Colonic mucosa (tissue), 4 donors: ENCODE data around the gene CRISPLD2. TPM values are rescaled to one million over a fixed set of nuclear protein-coding genes. Genes with fewer than 3 reads are reported as not detected.
"Not testable (repeated sequence)": the region's sequence is repeated elsewhere in the genome, so short reads cannot be mapped to it uniquely, and the experiment has no call there.

Experiments used
- DNase-seq: peaks from one replicate; pipeline ENCODE4 v3.0.0-alpha.2; 2020
- H3K27ac ChIP-seq: fragments of 200-600 bp; one replicate; pipeline ENCODE4 v1.8.0; 2021
- H3K27me3 ChIP-seq: fragments of 200-600 bp; one replicate; pipeline ENCODE4 v1.8.0; 2021
- H3K36me3 ChIP-seq: fragments of 200-600 bp; one replicate; pipeline ENCODE4 v1.8.0; 2021
- H3K4me1 ChIP-seq: fragments of 200-600 bp; one replicate; pipeline ENCODE4 v1.8.0; 2021; ENCODE audit warnings: mild to moderate bottlenecking
- H3K4me3 ChIP-seq: fragments of 200-600 bp; one replicate; pipeline ENCODE4 v1.8.0; 2021
- H3K9ac ChIP-seq, 2 donors: one replicate each; pipeline ENCODE4 v1.7.0; 2013; ENCODE audit warnings: control low read depth in 2 of 2, low read depth in 2 of 2, low read length in 2 of 2
- H3K9me3 ChIP-seq: fragments of 200-600 bp; one replicate; pipeline ENCODE4 v1.8.0; 2021
- CTCF ChIP-seq: fragments of 200-600 bp; IDR thresholded peaks from one replicate; pipeline ENCODE4 v1.8.0; 2022; ENCODE audit warnings: antibody characterized with exemption, mild to moderate bottlenecking
- intact Hi-C: fragments of 100-400 bp; cut with DNase I; formaldehyde crosslinking; loops from one replicate; pipeline ENCODE4 v1.14.1; 2022
- total RNA-seq, 2 donors: library from RNA; stranded (reverse); fragmentation: NEBNext Ultra II Directional in 1 of 2; extraction: Animal tissue kit (Norgen Biotek cat#: 25700) in 1 of 2; gene quantifications; one replicate each; pipeline ENCODE4 v1.2.1, GENCODE V29; 2021
- donor health status: healthy.
- donor health status: DM: no; HTN: no; CAD: no.
- donor health status: DM: no; HTN: no; CAD: no.

Gene CRISPLD2
- total RNA-seq, 2 donors from 2014 or later: 10.4 to 37.9 TPM

GRCh38 chr16:84933774-84934631, 114.2 kb downstream of the CRISPLD2 start:
- no peak for DNase-seq
- Histone ChIP-seq H3K9ac (no peak overlapping the region), H3K27ac (no peak overlapping the region), H3K4me1 (no peaks in the 10 kb centered on the region), H3K9me3 (no peaks in the 10 kb centered on the region), H3K4me3 (no peak overlapping the region), H3K27me3 (no peaks in the 10 kb centered on the region), H3K36me3 (no peaks in the 10 kb centered on the region)
- intact Hi-C loops: no loop called here
- TF ChIP-seq CTCF: no peak

GRCh38 chr16:84937196-84938005, 117.6 kb downstream of the CRISPLD2 start:
- DNase-seq: no peak
- no peak for TF ChIP-seq CTCF
- no peaks in the 10 kb centered on the region for H3K36me3 ChIP-seq
- intact Hi-C loops: no loop called here
- no peak overlapping the region for H3K27ac ChIP-seq
- H3K9me3 ChIP-seq: no peaks in the 10 kb centered on the region
- H3K4me3 ChIP-seq: no peak overlapping the region
- H3K9ac ChIP-seq: no peak overlapping the region
- H3K27me3 ChIP-seq: no peaks in the 10 kb centered on the region
- H3K4me1 ChIP-seq: no peaks in the 10 kb centered on the region

GRCh38 chr16:84938616-84939015, 118.8 kb downstream of the CRISPLD2 start:
- H3K36me3 ChIP-seq, DNase-seq, H3K9me3 ChIP-seq, H3K4me3 ChIP-seq, H3K27ac ChIP-seq, H3K9ac ChIP-seq, H3K4me1 ChIP-seq, intact Hi-C loops, H3K27me3 ChIP-seq: not testable (repeated sequence)

GRCh38 chr16:84940670-84941551, 121.1 kb downstream of the CRISPLD2 start:
- Histone ChIP-seq H3K4me1 (no peaks in the 10 kb centered on the region), H3K27me3 (no peaks in the 10 kb centered on the region), H3K9me3 (no peaks in the 10 kb centered on the region), H3K36me3 (no peaks in the 10 kb centered on the region), H3K4me3 (no peak overlapping the region), H3K9ac (no peak overlapping the region), H3K27ac (no peak overlapping the region)
- no peak for DNase-seq
- intact Hi-C loops: no loop called here
- no peak for TF ChIP-seq CTCF

- H3K9me3 ChIP-seq: no peaks in the 10 kb centered on the region
- no peak overlapping the region for H3K9ac ChIP-seq
- H3K4me3 ChIP-seq: no peak overlapping the region
- intact Hi-C loops: no loop called here
- H3K4me1 ChIP-seq: no peaks in the 10 kb centered on the region
- TF ChIP-seq CTCF: no peak
- no peak for DNase-seq
- no peaks in the 10 kb centered on the region for H3K36me3 ChIP-seq
- no peaks in the 10 kb centered on the region for H3K27me3 ChIP-seq
- H3K27ac ChIP-seq: no peak overlapping the region
Measured at GRCh38 chr16:84941921-84942320, 122.1 kb downstream of the CRISPLD2 start.
